GM19328 (cell line): Measurements from ENCODE around the gene PNRC1.
"Not testable (repeated sequence)": the region's sequence is repeated elsewhere in the genome, so short reads cannot be mapped to it uniquely, and the experiment has no call there.

Experiments
- ATAC-seq: cut with Tn5 transposase; IDR thresholded peaks from one replicate; pipeline ENCODE4 v1.9.1; 2021; ENCODE audit warnings: mild to moderate bottlenecking, moderate library complexity; ENCODE audit not compliant: unreplicated experiment

PNRC1 gene

DNA sequence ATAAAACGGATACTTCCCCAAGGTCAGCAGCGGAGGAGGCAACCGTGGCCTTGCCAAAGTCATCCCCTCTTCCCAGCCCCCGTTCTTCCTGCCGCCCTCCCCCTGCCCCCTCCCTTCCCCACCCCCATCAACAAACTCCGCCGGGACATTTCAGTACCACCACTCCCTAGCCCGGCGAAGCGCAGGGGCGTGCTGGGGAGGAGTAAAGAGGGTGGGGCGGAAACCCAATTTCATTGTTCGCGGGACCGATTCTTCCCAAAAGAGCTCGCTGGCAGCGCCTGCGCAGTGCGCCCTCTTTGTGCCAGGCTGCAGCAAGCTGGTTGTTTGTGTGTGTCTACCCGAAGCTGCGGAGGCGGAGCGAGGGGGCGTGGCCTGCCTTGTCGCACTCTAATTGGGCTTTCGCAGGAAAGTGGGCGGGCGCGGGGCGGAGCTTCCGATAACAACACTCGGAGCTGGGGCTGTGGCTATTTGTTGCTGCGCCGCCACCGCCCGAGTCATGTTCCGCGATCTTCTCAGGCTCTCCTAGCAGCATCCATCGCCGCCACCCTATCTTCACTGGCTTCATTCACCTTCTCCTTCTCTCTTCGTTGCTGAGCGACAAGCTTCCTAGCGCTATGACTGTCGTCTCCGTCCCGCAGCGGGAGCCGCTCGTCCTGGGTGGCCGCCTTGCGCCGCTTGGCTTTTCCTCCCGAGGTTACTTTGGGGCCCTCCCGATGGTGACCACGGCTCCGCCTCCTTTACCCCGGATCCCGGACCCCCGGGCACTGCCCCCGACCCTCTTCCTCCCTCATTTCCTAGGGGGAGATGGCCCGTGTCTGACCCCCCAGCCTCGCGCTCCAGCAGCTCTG lies at the start of gene PNRC1:
TSS of gene PNRC1 (plus strand) at position 471 of the 848 bp plus-strand sequence. CDS start at position 615, 144 bp downstream.
- ATAC-seq = peak; percentile 69

GRCh38 chr6:89032599-89032998 lies 48.0 kb upstream of the PNRC1 start:
- no peak for ATAC-seq

- no peak for ATAC-seq
Observed at GRCh38 chr6:89033461-89033860, 47.1 kb upstream of the PNRC1 start.

DNA sequence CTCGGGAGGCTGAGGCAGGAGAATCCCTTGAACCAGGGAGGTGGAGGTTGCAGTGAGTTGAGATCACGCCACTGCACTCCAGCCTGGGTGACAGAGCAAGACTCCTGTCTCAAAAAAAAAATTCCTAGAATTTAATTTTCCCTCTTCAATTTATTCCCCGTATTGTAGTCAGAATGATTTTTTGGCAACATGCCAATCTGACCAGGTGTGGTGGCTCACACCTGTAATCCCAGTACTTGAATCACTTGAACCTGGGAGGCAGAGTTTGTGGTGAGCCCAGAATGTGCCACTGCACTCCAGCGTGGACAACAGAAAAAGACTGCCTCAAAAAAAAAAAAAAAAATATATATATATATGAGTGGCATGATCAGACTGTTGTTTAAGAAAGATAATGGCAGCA lies 46.4 kb upstream of the PNRC1 start:
- ATAC-seq = not testable (repeated sequence)

DNA sequence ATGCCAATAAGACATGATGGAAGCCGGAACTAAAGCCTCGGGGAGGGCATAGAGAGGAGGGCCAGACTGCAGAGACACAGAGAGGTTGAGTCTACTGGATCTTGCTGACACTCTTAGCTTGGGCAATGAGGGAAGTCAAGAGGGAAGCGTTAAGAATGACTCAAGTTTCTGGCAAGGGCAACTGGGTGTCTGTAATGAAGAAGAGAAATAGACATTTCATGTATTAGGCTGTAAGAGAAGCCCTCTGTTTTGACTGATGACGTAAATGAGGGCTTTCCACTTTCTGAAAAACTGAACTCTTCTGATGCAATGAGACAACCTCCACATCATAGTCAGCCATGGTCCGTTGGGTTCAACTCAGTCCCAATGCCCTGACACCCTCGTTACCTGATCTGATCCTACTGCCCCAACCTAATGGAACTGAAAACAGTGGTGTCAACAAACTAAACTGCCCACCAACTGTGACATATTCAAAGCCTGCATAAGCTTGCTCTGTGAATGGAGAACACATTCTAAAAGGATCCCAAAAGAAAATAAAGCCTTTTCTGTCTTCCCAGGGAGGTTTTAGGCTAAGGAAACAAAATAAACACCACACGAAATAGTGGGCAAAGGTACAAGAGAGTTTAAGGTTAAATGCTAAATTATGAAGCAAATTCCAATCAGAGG lies 45.8 kb upstream of the PNRC1 start:
- ATAC-seq = no peak

- ATAC-seq = no peak
Observed at GRCh38 chr6:89035252-89036101, 45.1 kb upstream of the PNRC1 start.

- ATAC-seq = no peak
Observed at GRCh38 chr6:89037141-89037900, 43.2 kb upstream of the PNRC1 start.

DNA sequence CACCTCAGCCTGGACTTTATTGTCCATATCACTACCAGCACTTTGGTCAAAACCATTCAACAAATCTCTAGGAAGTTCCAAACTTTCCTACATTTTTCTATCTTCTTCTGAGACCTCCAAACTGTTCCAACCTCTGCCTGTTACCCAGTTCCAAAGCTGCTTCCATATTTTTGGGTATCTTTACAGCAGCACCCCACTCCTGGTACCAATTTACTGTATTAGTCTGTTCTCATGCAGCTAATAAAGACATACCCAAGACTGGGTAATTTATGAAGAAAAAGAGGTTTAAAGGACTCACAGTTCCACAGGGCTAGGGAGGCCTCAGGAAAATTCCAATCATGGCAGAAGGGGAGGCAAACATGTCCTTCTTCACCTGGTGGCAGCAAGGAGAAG lies 42.7 kb upstream of the PNRC1 start:
- ATAC-seq = not testable (repeated sequence)

GRCh38 chr6:89042664-89043063 lies 37.9 kb upstream of the PNRC1 start:
- no peak for ATAC-seq

DNA sequence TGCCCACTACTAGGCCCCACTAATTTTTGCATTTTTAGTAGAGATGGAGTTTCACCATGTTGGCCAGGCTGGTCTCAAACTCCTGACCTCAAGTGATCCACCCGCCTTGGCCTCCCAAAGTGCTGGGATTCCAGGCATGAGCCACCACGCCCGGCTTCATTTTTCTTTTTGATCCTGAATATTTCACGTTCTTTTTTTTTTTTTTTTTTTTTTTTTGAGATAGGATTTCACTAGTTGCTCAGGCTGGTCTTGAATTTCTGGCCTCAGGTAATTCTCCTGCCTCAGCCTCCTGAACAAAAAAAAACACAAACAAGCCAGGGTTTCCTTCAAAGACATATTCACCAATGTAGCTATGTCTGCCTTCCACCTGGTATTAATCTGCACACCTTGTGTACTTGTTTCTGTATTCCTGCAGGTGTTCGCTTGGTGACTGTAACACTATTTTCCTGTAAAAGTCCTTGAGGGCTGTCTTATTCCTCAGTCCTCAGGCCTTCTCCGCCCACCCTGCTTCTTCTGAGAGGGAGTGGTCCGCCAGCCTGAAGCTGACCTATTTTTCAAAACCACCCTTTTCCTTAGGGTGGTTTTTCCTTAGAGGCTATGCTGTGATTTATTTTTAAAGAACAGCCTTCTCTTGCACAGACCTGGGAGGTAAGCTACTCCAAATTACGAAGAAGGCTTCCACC lies 36.1 kb upstream of the PNRC1 start:
- no peak for ATAC-seq

GRCh38 chr6:89045011-89045387 lies 35.6 kb upstream of the PNRC1 start:
- ATAC-seq = no peak

DNA sequence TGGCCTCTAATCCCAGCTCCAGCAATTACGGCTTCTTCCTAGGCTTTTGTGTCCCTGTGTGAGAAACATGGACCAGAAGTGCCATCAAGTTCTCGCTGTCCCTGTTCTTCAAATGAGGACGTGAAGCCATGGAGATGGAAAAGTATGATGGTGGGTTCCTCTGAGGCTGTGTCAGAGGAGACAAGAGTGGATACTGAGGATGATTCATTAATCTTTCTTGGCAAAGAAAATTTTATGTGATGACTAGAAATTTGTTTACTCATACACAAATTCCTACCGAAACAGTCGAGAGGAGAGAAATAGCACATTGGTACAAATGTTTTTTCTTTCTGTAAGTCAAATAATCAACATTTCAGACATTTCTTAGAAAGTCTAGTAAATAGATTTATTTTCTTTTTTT lies 35.0 kb upstream of the PNRC1 start:
- ATAC-seq = no peak

GRCh38 chr6:89047473-89047872 lies 33.1 kb upstream of the PNRC1 start:
- ATAC-seq = no peak

DNA sequence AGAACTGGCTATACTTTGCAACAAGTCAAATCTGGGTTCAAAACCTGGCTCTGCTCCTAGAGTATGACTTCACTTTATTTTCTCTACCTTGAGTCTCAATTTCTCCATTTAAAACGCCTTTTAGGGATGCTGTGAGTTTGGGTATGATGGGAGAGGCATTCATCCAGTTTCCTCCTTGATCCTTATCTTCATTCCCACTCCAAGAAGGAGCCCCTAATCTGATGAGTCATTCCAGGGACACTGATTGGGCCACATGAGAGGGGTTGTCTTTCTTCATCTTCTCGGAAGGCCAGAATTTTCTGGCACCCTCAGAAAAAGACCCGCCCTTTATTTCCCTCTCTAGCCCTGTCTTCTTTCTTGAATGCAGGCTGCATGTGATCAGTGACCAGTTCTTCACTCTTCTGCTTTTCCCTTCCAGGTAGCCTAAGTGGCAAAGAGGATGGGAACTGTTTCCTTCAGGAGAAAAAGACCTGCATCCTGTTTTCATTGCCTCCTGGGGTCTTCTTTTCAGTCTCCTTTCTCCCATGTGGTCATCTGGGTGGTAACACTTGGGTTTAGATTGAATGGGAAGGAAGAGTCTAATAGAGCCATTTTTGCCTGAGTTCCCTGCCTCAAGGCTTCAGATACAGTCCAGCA lies 32.1 kb upstream of the PNRC1 start:
- ATAC-seq = no peak

DNA sequence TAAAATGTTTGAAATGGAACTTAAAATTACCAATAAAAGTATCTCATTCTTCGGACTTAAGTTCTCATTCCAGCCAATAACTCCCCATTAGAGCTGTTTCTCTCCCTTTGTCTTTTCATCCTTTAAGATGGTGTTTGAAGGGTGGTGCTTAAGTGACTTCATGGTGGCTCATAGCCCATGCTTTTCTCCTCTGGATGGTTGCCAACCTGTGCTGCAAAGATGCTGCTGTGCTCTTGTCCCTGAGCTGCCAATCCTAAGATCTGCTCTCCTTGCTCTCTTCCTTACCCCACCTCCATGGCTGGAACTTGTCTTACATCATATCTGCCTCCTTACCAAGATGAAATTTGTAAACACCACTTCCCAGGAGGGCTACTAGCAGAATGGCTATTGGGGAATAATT lies 31.6 kb upstream of the PNRC1 start:
- no peak for ATAC-seq

- no peak for ATAC-seq
Observed at GRCh38 chr6:89050155-89050554, 30.4 kb upstream of the PNRC1 start.

DNA sequence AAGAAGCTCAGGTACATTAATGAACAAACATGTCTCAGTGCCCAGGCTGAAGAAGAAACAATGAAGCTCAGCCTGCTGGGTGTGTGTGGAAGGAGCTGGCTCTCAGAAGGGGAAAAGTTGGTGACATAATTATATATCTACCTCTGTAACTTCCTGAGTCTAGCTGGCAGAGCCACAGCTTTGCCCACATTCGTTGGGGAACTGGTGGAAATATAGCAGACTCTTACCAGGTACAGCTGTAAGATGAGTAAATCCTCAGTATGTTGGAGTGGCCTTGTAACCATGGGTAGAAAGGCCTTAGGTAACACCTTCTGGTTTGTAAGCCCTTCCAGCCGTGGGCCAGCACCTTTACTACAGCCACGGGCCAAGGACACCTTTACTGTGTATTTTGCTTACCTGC lies 29.9 kb upstream of the PNRC1 start:
- no peak for ATAC-seq

GRCh38 chr6:89051676-89052075 lies 28.9 kb upstream of the PNRC1 start:
- no peak for ATAC-seq

DNA sequence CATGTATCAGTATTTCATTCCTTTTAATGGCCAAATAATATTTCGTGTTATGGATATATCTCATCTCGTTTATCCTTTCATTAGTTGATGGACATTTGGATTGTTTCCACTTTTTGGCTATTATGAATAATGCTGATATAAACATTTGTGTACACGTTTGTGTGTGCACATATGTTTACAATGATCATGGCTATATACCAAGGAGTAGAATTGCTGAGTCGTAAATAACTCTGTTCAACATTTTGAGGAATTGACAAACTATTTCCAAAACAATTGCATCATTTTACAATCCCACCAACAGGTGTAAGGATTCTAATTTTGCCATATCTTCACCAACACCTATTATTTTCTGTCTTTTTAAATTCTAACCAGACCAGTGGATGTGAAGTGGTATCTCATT lies 26.3 kb upstream of the PNRC1 start:
- no peak for ATAC-seq

GRCh38 chr6:89057759-89058158 lies 22.8 kb upstream of the PNRC1 start:
- no peak for ATAC-seq
